Measurements from ENCODE around the gene SPATA2L. TPM values are rescaled to one million over a fixed set of nuclear protein-coding genes. Genes with fewer than 3 reads are reported as not detected.

Gene SPATA2L
- total and polyA plus RNA-seq, 7 experiments from 2014 or later = 7.0 to 32.2 (median 12.0) TPM

- DNase-seq (peak; percentile 53 to 91 (median 84)), ATAC-seq (peak; percentile 64)
- CTCF ChIA-PET = interaction anchor here (0.6 to 2.7 kb wide), 9 partner anchors 13 to 70 kb away, joined by 3 to 17 read pairs (median 4); partner anchors contain the start of gene SPATA2L
- Histone ChIP-seq H3K27me3 (ENCODE audit: control insufficient read depth in 2 of 2, insufficient read depth in 2 of 2, low read length in 2 of 2) (no peaks in the 10 kb centered on the region), H3K36me3 (ENCODE audit: control insufficient read depth in 2 of 3, insufficient read depth in 3 of 3, low read length in 3 of 3) (peaks cover 4 to 45% (median 14%) of the 10 kb centered on the region in 3 experiments), H3K9me3 (ENCODE audit: control insufficient read depth in 2 of 3, low read length in 3 of 3) (no peaks in the 10 kb centered on the region), H3K4me1 (ENCODE audit: control insufficient read depth in 2 of 2, insufficient read depth in 2 of 2, low read length in 2 of 2) (peaks cover 44 to 56% of the 10 kb centered on the region in 2 donors), H3K4me3 (ENCODE audit: low read length) (peak overlapping the region; percentile 94), H3K27ac (ENCODE audit: low read depth, low read length) (peak overlapping the region; percentile 89)
- intact Hi-C loops (cut with micrococcal nuclease) = loop anchor here (1.0 to 10.0 kb wide), 8 partner anchors 14 to 1269 kb away; partner anchors contain the start of genes CHMP1A (in 1 of the 2), CTU2 (in 1 of the 2), DEF8 (in 1 of the 2) and FANCA (in 1 of the 2)
- peaks cover 24 to 51% (median 39%) of the 10 kb centered on the region in 7 donors for H3K4me1 Mint-ChIP-seq
- peak overlapping the region; percentile 88 to 99 (median 95) for H3K27ac Mint-ChIP-seq
- H3K4me3 Mint-ChIP-seq = peak overlapping the region; percentile 88 to 99 (median 94)
- no peaks in the 10 kb centered on the region for H3K27me3 Mint-ChIP-seq
- peaks cover 5 to 24% (median 20%) of the 10 kb centered on the region in 5 donors for H3K36me3 Mint-ChIP-seq
- no peaks in the 10 kb centered on the region for H3K9me3 Mint-ChIP-seq
- POLR2A ChIA-PET = interaction anchor here (0.6 to 6.7 kb wide), 20 partner anchors 10 to 636 kb away, joined by 3 to 156 read pairs (median 6); partner anchors contain the start of genes CDK10, SPATA2L and TCF25
These were observed 22.1 kb upstream of the SPATA2L start for GRCh38 chr16:89723279-89724250.

DNA sequence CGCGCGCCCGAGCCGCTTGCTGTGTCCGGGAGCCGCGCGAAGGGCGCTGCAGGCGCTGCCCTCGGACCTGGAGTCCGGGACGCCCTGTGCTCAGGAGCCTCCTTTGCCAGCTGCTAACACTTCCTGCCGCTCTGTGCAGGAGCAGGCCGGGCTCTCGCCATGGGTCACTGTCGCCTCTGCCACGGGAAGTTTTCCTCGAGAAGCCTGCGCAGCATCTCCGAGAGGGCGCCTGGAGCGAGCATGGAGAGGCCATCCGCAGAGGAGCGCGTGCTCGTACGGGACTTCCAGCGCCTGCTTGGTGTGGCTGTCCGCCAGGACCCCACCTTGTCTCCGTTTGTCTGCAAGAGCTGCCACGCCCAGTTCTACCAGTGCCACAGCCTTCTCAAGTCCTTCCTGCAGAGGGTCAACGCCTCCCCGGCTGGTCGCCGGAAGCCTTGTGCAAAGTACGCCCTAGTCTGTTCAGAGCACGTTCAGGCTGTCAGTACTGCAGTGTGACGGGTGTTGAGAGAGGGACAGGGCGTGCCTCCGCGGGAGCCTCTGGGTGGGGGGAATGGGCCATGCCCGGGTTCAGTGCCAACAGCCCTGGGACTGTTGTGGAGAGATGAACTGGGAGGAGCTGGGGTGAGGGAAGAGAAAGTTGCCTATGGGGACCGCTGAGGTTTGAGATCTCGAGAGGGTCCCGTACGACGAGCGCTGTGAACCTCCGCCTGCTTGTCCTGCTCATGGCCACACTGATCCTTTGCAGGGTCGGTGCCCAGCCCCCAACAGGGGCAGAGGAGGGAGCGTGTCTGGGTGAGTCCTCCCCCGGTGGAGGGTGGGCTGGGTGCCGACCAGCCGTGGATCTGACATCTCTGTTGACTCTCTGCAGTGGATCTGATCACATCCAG lies 21.1 kb upstream of the SPATA2L start:
- peaks cover 41 to 52% of the 10 kb centered on the region in 2 donors for H3K4me1 ChIP-seq (ENCODE audit: control insufficient read depth in 2 of 2, insufficient read depth in 2 of 2, low read length in 2 of 2)
- H3K9me3 Mint-ChIP-seq = no peaks in the 10 kb centered on the region
- H3K4me3 Mint-ChIP-seq = peak overlapping the region; percentile 88 to 99 (median 94)
- no peaks in the 10 kb centered on the region for H3K27me3 ChIP-seq (ENCODE audit: control insufficient read depth in 2 of 2, insufficient read depth in 2 of 2, low read length in 2 of 2)
- peak; percentile 40 for ATAC-seq
- peaks cover 5 to 22% (median 21%) of the 10 kb centered on the region in 5 donors for H3K36me3 Mint-ChIP-seq
- DNase-seq = peak; percentile 48 to 76 (median 69)
- H3K4me1 Mint-ChIP-seq = peaks cover 22 to 51% (median 38%) of the 10 kb centered on the region in 7 donors
- no peaks in the 10 kb centered on the region for H3K9me3 ChIP-seq (ENCODE audit: control insufficient read depth in 2 of 3, low read length in 3 of 3)
- ChIA-PET POLR2A (interaction anchor here (0.6 to 6.7 kb wide), 15 partner anchors 9 to 635 kb away, joined by 3 to 156 read pairs (median 7); partner anchors contain the start of genes SPATA2L and TCF25), CTCF (interaction anchor here (0.5 to 2.7 kb wide), 4 partner anchors 15 to 71 kb away, joined by 4 to 17 read pairs (median 8); partner anchors contain the start of gene SPATA2L)
- intact Hi-C loops (cut with micrococcal nuclease) = loop anchor here (1.0 to 10.0 kb wide), 16 partner anchors 15 to 1268 kb away; partner anchors contain the start of genes FANCA (in 2 of the 2), CDK10 (in 1 of the 2), CHMP1A (in 1 of the 2) and CTU2 (in 1 of the 2)
- H3K27me3 Mint-ChIP-seq = no peaks in the 10 kb centered on the region
- H3K4me3 ChIP-seq (ENCODE audit: low read length) = peak overlapping the region; percentile 94
- H3K27ac ChIP-seq (ENCODE audit: low read depth, low read length) = peak overlapping the region; percentile 89
- peaks cover 3 to 38% (median 10%) of the 10 kb centered on the region in 3 experiments for H3K36me3 ChIP-seq (ENCODE audit: control insufficient read depth in 2 of 3, insufficient read depth in 3 of 3, low read length in 3 of 3)
- H3K27ac Mint-ChIP-seq = peak overlapping the region; percentile 88 to 99 (median 95)

GRCh38 chr16:89721546-89722391 lies 20.3 kb upstream of the SPATA2L start:
- Histone ChIP-seq H3K27me3 (ENCODE audit: control insufficient read depth in 2 of 2, insufficient read depth in 2 of 2, low read length in 2 of 2) (no peaks in the 10 kb centered on the region), H3K36me3 (ENCODE audit: control insufficient read depth in 2 of 3, insufficient read depth in 3 of 3, low read length in 3 of 3) (peaks cover 2 to 30% (median 3%) of the 10 kb centered on the region in 3 experiments), H3K4me1 (ENCODE audit: control insufficient read depth in 2 of 2, insufficient read depth in 2 of 2, low read length in 2 of 2) (peaks cover 33 to 43% of the 10 kb centered on the region in 2 donors), H3K4me3 (ENCODE audit: low read length) (peak overlapping the region; percentile 94), H3K9me3 (ENCODE audit: control insufficient read depth in 2 of 3, low read length in 3 of 3) (no peaks in the 10 kb centered on the region), H3K27ac (ENCODE audit: low read depth, low read length) (peak overlapping the region; percentile 89)
- DNase-seq = peak; percentile 74 to 95 (median 92)
- Mint-ChIP-seq H3K27me3 (no peaks in the 10 kb centered on the region), H3K9me3 (no peaks in the 10 kb centered on the region), H3K27ac (peak overlapping the region; percentile 88 to 99 (median 95)), H3K4me1 (peaks cover 13 to 43% (median 30%) of the 10 kb centered on the region in 7 donors), H3K36me3 (peaks cover 5 to 18% (median 15%) of the 10 kb centered on the region in 5 donors), H3K4me3 (peak overlapping the region; percentile 88 to 99 (median 94))
- ChIA-PET POLR2A (interaction anchor here (0.9 to 6.7 kb wide), 6 partner anchors 13 to 40 kb away, joined by 3 to 156 read pairs (median 20); partner anchors contain the start of gene SPATA2L), CTCF (no interaction called here)
- intact Hi-C loops (cut with micrococcal nuclease) = loop anchor here (1.0 to 10.0 kb wide), 16 partner anchors 10 to 1267 kb away; partner anchors contain the start of genes FANCA (in 2 of the 2), CDK10 (in 1 of the 2), CHMP1A (in 1 of the 2) and CTU2 (in 1 of the 2)
- ATAC-seq = peak; percentile 70

GRCh38 chr16:89720813-89721545 lies 19.5 kb upstream of the SPATA2L start, which contains the start of the genes VPS9D1 and ZNF276:
Gene VPS9D1, minus strand, starts transcription at chr16:89720898. Its CDS starts 37 bp downstream, at chr16:89720861.
Gene ZNF276, plus strand, starts transcription at chr16:89721537. Its CDS starts 104 bp downstream, at chr16:89721641.
- Mint-ChIP-seq H3K4me1 (peaks cover 13 to 37% (median 30%) of the 10 kb centered on the region in 7 donors), H3K36me3 (peaks cover 5 to 18% (median 15%) of the 10 kb centered on the region in 5 donors), H3K27ac (peak within 1 kb of the TSS; percentile 88 to 99 (median 95)), H3K4me3 (peak within 1 kb of the TSS; percentile 88 to 99 (median 94)), H3K9me3 (no peaks in the 10 kb centered on the region), H3K27me3 (no peaks in the 10 kb centered on the region)
- peaks cover 27 to 35% of the 10 kb centered on the region in 2 donors for H3K4me1 ChIP-seq (ENCODE audit: control insufficient read depth in 2 of 2, insufficient read depth in 2 of 2, low read length in 2 of 2)
- H3K9me3 ChIP-seq (ENCODE audit: control insufficient read depth in 2 of 3, low read length in 3 of 3) = no peaks in the 10 kb centered on the region
- no peaks in the 10 kb centered on the region for H3K27me3 ChIP-seq (ENCODE audit: control insufficient read depth in 2 of 2, insufficient read depth in 2 of 2, low read length in 2 of 2)
- intact Hi-C loops (cut with micrococcal nuclease) = loop anchor here (1.0 to 10.0 kb wide), 6 partner anchors 10 to 1266 kb away; partner anchors contain the start of genes CTU2 (in 1 of the 2), FANCA (in 1 of the 2), MC1R (in 1 of the 2) and RNF166 (in 1 of the 2)
- ChIA-PET CTCF (no interaction called here), POLR2A (interaction anchor here (0.8 to 4.3 kb wide), 9 partner anchors 9 to 70 kb away, joined by 3 to 17 read pairs (median 6); no protein-coding TSS in a partner anchor)
- peak in 7 of 9 donors; percentile 73 to 88 (median 87) for DNase-seq
- H3K36me3 ChIP-seq (ENCODE audit: control insufficient read depth in 2 of 3, insufficient read depth in 3 of 3, low read length in 3 of 3) = peaks cover 0 to 28% (median 3%) of the 10 kb centered on the region in 3 experiments
- peak; percentile 67 for ATAC-seq
- H3K4me3 ChIP-seq (ENCODE audit: low read length) = peak within 1 kb of the TSS; percentile 94
- peak within 1 kb of the TSS; percentile 89 for H3K27ac ChIP-seq (ENCODE audit: low read depth, low read length)

All from naive thymus-derived CD4-positive, alpha-beta T cell (primary cell).